ENCODE measurements around the gene TENM4.

Gene TENM4

GRCh38 chr11:79165908-79166307, 274.9 kb downstream of the TENM4 start:
- no peak for DNase-seq

- no peak for DNase-seq
These were observed 279.9 kb downstream of the TENM4 start for GRCh38 chr11:79160791-79161403.

GRCh38 chr11:79159657-79160450, 281.0 kb downstream of the TENM4 start:
- DNase-seq = no peak

- DNase-seq = no peak
These were observed 283.1 kb downstream of the TENM4 start for GRCh38 chr11:79157738-79158137.

- DNase-seq = no peak
These were observed 284.8 kb downstream of the TENM4 start for GRCh38 chr11:79156031-79156430.

GRCh38 chr11:79155237-79155636, 285.6 kb downstream of the TENM4 start:
- no peak for DNase-seq

GRCh38 chr11:79152511-79152910, 288.3 kb downstream of the TENM4 start:
- no peak for DNase-seq

- no peak for DNase-seq
These were observed 289.4 kb downstream of the TENM4 start for GRCh38 chr11:79151396-79151795.

GRCh38 chr11:79150966-79151365, 289.9 kb downstream of the TENM4 start:
- no peak for DNase-seq

- no peak for DNase-seq
These were observed 290.5 kb downstream of the TENM4 start for GRCh38 chr11:79150320-79150719.

- no peak for DNase-seq
These were observed 293.1 kb downstream of the TENM4 start for GRCh38 chr11:79147731-79148130.

GRCh38 chr11:79147011-79147410, 293.8 kb downstream of the TENM4 start:
- DNase-seq = no peak

GRCh38 chr11:79139900-79140299, 300.9 kb downstream of the TENM4 start:
- no peak for DNase-seq

GRCh38 chr11:79129702-79130101, 311.1 kb downstream of the TENM4 start:
- DNase-seq = no peak

GRCh38 chr11:79128291-79128690, 312.5 kb downstream of the TENM4 start:
- DNase-seq = no peak

- DNase-seq = no peak
These were observed 318.1 kb downstream of the TENM4 start for GRCh38 chr11:79122759-79123158.

GRCh38 chr11:79121351-79121750, 319.5 kb downstream of the TENM4 start:
- no peak for DNase-seq

GRCh38 chr11:79119491-79120284, 321.1 kb downstream of the TENM4 start:
- DNase-seq = no peak

- no peak for DNase-seq
These were observed 323.3 kb downstream of the TENM4 start for GRCh38 chr11:79117488-79117887.

- no peak for DNase-seq
These were observed 324.2 kb downstream of the TENM4 start for GRCh38 chr11:79116600-79116999.

GRCh38 chr11:79113054-79113690, 327.7 kb downstream of the TENM4 start:
- DNase-seq = no peak

- DNase-seq = no peak
These were observed 330.0 kb downstream of the TENM4 start for GRCh38 chr11:79110796-79111195.

- DNase-seq = no peak
These were observed 330.5 kb downstream of the TENM4 start for GRCh38 chr11:79110321-79110720.

Measured in KG1 (cell line).